Stimulated activated CD8-positive, alpha-beta memory T cell treated with anti-CD3 and anti-CD28 coated beads, Interleukin-4, amount 100 ng/mL, for 1 hour (primary cell): ENCODE results near the gene CMTM2.
"Not testable (repeated sequence)": the region's sequence is repeated elsewhere in the genome, so short reads cannot be mapped to it uniquely, and the experiment has no call there.

Source experiments
- DNase-seq, 2 donors: peaks; one replicate each; pipeline ENCODE4 v3.0.0-alpha.2; 2020; ENCODE audit warnings: low read depth in 2 of 2, low spot score in 1 of 2

CMTM2 gene

GRCh38 chr16:66552286-66553177 lies 26.7 kb upstream of the CMTM2 start, which contains the start of gene CKLF:
TSS of gene CKLF (plus strand) at chr16:66552576. CDS start at chr16:66552716, 140 bp downstream.
- DNase-seq: peak; percentile 85 to 86

DNA sequence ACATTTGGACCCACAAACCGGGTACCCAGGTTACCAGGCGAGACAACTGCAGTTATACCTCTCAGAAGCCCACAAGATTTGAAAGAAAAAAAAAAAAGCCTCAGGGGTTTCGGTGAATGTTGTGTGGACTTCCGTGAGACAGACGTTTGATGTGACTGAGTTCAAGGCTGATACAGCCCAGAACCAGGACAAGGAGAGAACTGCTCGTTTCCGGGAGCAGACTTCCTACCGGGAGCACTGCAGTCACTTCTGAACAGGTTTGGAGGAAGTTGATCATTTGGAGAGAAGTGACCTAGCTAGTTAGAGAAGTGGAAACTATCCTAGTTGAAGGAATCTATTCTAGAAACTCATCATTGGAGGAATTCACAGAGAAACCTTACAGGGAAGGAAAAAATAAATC lies 26.0 kb upstream of the CMTM2 start:
- no peak for DNase-seq

- DNase-seq: no peak
Measured at GRCh38 chr16:66554021-66554420, 25.2 kb upstream of the CMTM2 start.

GRCh38 chr16:66554495-66554894 lies 24.8 kb upstream of the CMTM2 start:
- no peak for DNase-seq

DNA sequence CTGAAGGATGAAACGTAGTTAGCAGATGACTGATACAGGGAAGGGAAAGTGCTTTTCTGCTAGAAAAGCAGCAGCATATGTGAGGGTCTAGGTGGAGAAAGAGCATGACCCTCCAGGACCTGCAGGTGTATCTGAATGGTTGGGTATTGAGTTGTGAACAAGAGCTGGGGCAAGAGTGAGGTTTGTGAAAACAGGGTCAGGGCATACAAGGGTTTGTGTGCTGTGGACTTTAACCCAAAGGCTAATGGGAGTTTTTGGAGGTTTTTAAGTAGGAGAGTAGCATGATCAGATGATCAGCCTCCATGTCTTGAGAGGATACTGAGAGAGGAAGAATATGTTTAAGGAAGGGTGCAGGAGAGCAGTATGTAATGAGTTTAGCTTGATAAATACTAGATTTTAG lies 19.2 kb upstream of the CMTM2 start:
- DNase-seq: no peak

- DNase-seq: no peak
Measured at GRCh38 chr16:66561381-66562080, 17.7 kb upstream of the CMTM2 start.

DNA sequence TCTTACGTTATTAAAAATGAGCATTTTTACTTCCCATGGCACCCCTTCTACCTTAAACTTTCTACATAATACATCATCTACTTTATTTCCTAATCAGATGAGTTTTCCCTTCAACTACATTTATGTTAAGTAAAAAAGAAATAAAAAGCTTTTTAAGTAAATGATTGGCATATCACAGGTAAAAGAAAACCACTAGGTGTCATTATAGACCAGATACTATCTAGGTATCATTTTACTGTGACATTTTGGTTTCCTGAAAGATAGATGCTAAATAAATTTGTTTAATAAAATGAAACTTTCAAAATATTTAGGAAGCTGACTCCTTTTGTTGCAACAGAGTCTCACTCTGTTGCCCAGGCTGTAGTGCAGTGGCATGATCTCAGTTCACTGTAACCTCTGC lies 16.9 kb upstream of the CMTM2 start:
- no peak for DNase-seq

- DNase-seq: no peak
Measured at GRCh38 chr16:66562986-66563385, 16.3 kb upstream of the CMTM2 start.

DNA sequence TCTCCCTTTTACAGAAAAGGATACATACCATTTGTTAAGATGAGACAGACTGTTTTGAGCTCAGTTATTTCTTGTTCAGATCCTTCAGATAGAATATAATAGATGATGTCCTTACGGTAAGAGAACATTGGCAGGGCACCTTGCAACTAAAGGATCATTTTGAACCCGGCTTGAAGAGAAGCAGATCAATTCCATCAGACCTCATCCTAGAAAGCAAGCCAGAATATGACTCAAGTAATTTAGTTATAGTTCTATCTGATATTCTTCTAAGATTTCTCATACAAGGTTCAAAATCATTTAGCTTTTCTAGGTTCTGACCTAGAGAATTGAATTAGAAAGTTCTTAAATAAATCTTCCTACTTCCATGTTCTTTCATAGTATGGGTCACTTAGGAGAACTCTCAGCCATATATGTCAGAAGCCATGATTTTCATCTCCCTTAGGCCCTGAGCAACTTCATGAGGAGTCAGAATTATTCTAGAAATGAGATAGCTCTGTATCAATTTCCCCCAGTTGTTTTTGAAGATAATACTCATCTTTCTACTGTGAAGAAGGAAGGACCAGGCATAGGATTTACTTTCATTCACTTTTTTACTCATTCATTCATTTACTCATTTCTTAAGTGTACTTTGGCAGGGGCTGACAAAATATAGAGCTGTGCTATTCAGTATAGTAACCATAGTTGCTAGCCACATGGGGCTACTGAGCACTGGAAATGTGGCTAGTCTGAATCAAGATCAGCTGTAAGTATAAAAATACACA lies 15.5 kb upstream of the CMTM2 start:
- DNase-seq: no peak

DNA sequence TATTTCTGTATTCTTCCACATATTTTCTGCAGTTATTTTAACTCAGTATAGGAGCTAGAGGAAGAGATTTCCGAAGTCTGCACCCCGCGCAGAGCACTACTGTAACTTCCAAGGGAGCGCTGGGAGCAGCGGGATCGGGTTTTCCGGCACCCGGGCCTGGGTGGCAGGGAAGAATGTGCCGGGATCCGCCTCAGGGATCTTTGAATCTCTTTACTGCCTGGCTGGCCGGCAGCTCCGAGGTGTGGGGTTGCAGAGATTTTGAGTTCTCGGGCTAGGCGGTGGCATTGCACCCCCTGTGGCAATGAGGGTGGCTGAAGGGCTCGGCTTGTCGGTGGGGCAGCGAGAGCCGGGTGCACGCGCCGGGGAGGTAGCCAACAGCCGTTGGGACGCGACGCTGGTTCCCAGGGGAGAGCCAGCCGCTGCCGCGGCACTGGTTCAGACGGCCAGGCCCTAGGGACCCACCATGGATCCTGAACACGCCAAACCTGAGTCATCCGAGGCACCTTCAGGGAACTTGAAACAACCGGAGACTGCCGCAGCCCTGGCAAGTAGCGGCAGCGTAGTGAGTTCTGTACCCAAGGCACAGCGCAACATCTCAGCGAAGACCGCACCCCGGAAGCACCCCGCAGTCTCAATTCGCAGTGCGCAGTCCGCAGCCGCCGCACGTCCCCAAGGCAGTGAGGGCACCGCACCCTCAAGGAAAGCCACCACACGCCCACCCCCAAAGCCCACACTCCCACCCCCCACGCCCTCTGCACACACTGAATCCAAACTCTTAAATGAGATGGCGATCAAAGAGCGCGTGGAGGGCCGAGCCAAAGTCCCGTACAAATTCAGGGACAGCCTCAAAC lies 13.0 kb upstream of the CMTM2 start, which contains the start of gene CMTM1:
CMTM1 (plus strand) TSS at position 389 of the 851 bp plus-strand sequence; CDS start at position 464, 75 bp downstream.
- DNase-seq: no peak

DNA sequence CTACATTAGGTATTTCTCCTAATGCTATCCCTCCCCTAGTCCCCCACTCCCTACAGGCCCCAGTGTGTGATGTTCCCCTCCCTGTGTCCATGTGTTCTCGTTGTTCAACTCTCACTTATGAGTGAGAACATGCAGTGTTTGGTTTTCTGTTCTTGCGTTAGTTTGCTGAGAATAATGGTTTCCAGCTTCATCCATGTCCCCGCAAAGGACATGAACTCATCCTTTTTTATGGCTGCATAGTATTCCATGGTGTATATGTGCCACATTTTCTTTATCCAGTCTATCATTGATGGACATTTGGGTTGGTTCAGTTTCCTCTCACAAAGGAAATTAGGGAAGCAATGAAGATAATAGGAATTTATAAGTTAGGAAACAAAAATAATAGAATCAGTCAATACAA lies 12.0 kb upstream of the CMTM2 start:
- not testable (repeated sequence) for DNase-seq

GRCh38 chr16:66568355-66568754 lies 10.9 kb upstream of the CMTM2 start:
- no peak for DNase-seq

DNA sequence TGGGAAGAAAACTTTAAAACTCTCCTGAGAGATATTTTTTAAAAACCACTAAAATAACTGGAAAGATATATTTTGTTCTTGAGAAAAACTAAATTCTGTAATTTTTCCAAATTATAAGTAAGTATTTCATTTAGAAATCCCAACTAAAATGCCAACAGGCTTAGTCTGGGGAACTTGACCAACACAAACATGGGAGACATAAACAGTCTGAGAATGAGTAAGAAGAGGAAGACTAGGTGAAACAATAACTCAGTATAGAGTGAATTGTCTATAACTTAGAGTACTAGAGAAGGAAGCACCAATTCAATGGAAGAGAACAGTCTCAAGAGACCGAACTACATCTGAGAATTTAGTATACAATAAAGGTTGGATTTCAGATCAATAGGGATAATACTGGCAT lies 10.1 kb upstream of the CMTM2 start:
- no peak for DNase-seq

DNA sequence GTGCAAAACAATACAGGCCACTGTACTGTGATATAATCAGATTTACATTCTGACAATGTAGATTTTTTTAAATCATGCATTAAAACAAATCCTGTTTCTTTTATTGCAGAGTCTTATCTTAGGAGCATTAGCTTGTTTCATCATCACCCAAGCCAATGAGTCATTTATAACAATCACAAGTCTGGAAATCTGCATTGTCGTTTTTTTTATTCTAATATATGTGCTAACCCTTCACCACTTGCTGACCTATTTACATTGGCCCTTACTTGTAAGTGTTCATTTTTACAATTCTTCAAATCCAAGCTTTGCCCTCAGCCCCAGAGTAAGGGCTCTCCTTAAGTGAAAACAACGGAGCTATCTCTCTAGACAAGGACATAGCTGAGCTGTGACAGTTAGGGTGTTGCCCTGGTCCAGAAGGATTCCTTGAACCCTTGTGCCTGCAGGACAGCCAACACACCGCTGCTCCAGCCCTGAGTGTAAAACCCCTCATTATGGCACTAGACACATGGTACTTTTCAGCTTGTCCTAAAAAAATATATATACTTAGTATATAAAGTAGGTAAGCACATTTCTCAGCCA lies 9.3 kb upstream of the CMTM2 start:
- DNase-seq: no peak

- DNase-seq: no peak
Measured at GRCh38 chr16:66572356-66572755, 6.9 kb upstream of the CMTM2 start.

GRCh38 chr16:66574081-66574480 lies 5.2 kb upstream of the CMTM2 start:
- DNase-seq: no peak

GRCh38 chr16:66574531-66574930 lies 4.7 kb upstream of the CMTM2 start:
- no peak for DNase-seq

GRCh38 chr16:66575060-66575459 lies 4.2 kb upstream of the CMTM2 start:
- no peak for DNase-seq

DNA sequence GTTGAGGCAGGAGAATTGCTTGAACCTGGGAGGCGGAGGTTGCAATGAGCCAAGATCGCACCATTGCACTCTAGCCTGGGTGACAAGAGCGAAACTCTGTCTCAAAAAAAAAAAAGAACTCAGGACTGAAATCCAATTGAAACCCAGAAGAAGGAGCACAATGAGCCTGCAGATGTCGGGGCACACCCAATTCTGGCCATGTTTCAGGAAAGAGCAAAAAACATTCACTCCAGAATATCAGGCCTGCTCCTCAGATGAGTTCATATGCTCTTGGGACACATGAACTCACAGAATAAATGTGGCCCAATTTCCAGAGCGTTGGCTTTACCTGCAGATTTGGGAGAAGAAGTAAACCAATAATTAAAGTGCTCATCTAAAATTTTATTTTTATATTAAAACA lies 3.0 kb upstream of the CMTM2 start:
- no peak for DNase-seq

DNA sequence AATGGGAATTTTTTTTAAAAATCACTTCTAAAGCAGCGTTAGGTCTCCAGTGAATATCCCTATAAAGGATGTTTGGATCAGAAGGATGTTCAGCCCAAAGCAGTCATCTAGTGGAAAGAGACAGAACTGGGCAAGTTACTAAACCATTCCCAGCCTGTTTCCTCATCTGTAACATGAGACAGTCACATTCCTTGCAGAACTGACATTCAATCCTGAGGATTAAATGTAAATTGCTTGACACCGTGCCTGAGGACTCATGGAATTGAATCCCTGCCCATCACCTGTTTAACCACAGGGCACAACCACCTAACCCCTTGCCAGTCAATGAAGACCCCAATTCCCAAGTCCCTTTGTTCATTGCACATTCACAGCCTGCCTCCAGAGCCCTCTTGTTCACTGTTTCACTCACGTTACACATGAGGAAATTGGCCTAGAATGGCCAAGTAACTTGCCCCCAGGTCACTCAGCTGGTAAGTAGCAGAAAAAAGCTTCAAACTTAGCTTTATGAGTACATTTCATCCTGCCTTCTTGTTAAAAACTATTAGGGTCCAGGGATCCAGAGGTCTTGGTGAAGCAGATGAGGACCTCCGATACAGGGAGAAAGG lies 1.4 kb downstream of the CMTM2 start:
- no peak for DNase-seq
